Memory B cell (primary cell): ENCODE results near the gene BMP7.

ENCODE experiments used
- ATAC-seq: fragments of 150-1000 bp; cut with Tn5 transposase; 2 replicates; pipeline ENCODE4 v1.10.0; 2021; ENCODE audit warnings: low read depth, mild to moderate bottlenecking, moderate library complexity
- DNase-seq, 2 donors: peaks; one replicate each; pipeline ENCODE4 v3.0.0; 2022; ENCODE audit warnings: low spot score in 2 of 2
- H3K27ac Mint-ChIP-seq: one replicate; pipeline ENCODE4 v1.8.0; 2022; ENCODE audit warnings: mild to moderate bottlenecking, moderate library complexity, mixed read lengths
- H3K27me3 Mint-ChIP-seq: one replicate; pipeline ENCODE4 v1.8.0; 2022; ENCODE audit warnings: mixed read lengths
- H3K36me3 Mint-ChIP-seq: one replicate; pipeline ENCODE4 v1.8.0; 2022; ENCODE audit warnings: mild to moderate bottlenecking, mixed read lengths
- H3K4me1 Mint-ChIP-seq: one replicate; pipeline ENCODE4 v1.8.0; 2022; ENCODE audit warnings: mixed read lengths
- H3K4me3 Mint-ChIP-seq: one replicate; pipeline ENCODE4 v1.8.0; 2022; ENCODE audit warnings: mild to moderate bottlenecking, moderate library complexity, mixed read lengths
- H3K9me3 Mint-ChIP-seq: one replicate; pipeline ENCODE4 v1.8.0; 2022; ENCODE audit warnings: mixed read lengths

Gene BMP7

GRCh38 chr20:57147185-57147584 is 119.3 kb downstream of the BMP7 start:
- no peak overlapping the region for H3K27ac Mint-ChIP-seq
- DNase-seq = no peak
- H3K27me3 Mint-ChIP-seq = peaks cover 8% of the 10 kb centered on the region
- H3K4me3 Mint-ChIP-seq = no peak overlapping the region
- no peaks in the 10 kb centered on the region for H3K4me1 Mint-ChIP-seq
- H3K36me3 Mint-ChIP-seq = no peaks in the 10 kb centered on the region
- ATAC-seq = no peak
- H3K9me3 Mint-ChIP-seq = peaks cover 11% of the 10 kb centered on the region

DNA sequence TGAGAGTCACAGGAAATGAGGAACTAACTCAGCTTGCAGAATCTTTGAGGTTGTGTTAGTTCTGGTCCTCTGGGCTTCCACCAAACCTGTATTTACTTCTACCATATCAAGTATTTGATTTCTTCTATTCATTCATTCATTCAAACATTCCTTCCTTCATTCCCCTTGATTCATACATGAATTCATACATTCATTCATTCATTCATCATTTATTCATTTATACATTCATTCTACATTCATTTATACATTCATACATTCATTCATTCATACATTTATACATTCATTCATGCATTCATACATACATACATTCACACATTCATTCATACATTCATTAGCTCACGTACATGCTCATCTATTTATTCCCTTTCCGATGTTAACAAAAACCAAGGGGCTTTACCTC is 120.3 kb downstream of the BMP7 start:
- Mint-ChIP-seq H3K27me3 (peaks cover 8% of the 10 kb centered on the region), H3K4me3 (no peak overlapping the region), H3K4me1 (no peaks in the 10 kb centered on the region), H3K27ac (no peak overlapping the region), H3K9me3 (peaks cover 8% of the 10 kb centered on the region), H3K36me3 (no peaks in the 10 kb centered on the region)
- DNase-seq (no peak), ATAC-seq (no peak)

DNA sequence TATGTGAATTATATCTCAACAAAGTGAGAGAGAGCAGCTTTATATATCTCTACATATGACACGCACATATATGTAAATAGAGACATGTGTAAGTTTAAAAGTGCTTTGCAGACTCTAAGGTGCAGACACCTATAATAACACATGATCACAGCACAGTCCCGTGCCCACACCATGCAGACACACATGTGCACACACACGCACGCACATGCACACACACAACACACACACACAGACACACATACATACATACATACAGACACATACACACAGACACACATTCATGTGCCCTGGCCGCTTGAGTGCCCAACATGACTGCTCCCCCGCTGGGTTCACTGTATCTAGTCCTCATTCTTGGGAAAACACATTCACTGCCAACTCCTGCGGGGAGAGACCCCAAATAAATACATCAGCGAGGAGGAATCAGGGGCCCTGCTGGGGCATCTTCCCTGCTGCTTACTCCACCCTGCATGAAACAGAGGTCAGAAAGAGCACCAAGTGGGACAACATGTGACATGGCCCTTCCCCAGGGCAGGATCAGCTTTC is 121.3 kb downstream of the BMP7 start:
- no peaks in the 10 kb centered on the region for H3K36me3 Mint-ChIP-seq
- ATAC-seq (no peak), DNase-seq (no peak)
- no peak overlapping the region for H3K27ac Mint-ChIP-seq
- H3K4me1 Mint-ChIP-seq = no peaks in the 10 kb centered on the region
- no peak overlapping the region for H3K4me3 Mint-ChIP-seq
- H3K9me3 Mint-ChIP-seq = peaks cover 8% of the 10 kb centered on the region
- peaks cover 8% of the 10 kb centered on the region for H3K27me3 Mint-ChIP-seq

- no peaks in the 10 kb centered on the region for H3K4me1 Mint-ChIP-seq
- H3K27me3 Mint-ChIP-seq = peaks cover 6% of the 10 kb centered on the region
- ATAC-seq (no peak), DNase-seq (no peak)
- H3K9me3 Mint-ChIP-seq = peaks cover 6% of the 10 kb centered on the region
- no peak overlapping the region for H3K27ac Mint-ChIP-seq
- H3K36me3 Mint-ChIP-seq = no peaks in the 10 kb centered on the region
- no peak overlapping the region for H3K4me3 Mint-ChIP-seq
Measured at GRCh38 chr20:57143173-57143572, 123.3 kb downstream of the BMP7 start.

GRCh38 chr20:57142667-57143066 is 123.8 kb downstream of the BMP7 start:
- H3K4me1 Mint-ChIP-seq = no peaks in the 10 kb centered on the region
- peaks cover 6% of the 10 kb centered on the region for H3K27me3 Mint-ChIP-seq
- no peaks in the 10 kb centered on the region for H3K36me3 Mint-ChIP-seq
- DNase-seq (no peak), ATAC-seq (no peak)
- H3K27ac Mint-ChIP-seq = no peak overlapping the region
- H3K9me3 Mint-ChIP-seq = peaks cover 6% of the 10 kb centered on the region
- no peak overlapping the region for H3K4me3 Mint-ChIP-seq

DNA sequence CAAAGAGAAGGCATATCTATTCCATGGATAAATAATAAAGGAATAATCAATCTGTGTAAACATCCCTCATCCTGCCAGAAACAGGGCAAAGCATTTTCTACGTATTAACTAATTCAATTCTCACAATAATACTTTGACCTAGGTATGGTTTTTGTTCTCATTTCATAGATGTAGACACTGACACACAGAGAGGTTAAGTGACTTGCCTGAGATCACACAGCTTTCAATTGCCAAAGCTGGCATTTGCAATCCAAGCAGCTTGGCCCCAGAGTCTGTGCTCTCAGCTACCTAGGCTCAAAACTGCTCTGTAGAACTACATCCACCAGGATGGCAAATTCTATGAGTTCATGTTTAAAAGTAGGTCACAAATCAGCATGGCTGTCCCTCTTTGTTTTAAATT is 124.9 kb downstream of the BMP7 start:
- Mint-ChIP-seq H3K27ac (no peak overlapping the region), H3K4me1 (no peaks in the 10 kb centered on the region), H3K27me3 (peaks cover 5% of the 10 kb centered on the region), H3K4me3 (no peak overlapping the region), H3K9me3 (peaks cover 3% of the 10 kb centered on the region), H3K36me3 (no peaks in the 10 kb centered on the region)
- no peak for DNase-seq
- ATAC-seq = no peak

GRCh38 chr20:57140416-57140965 is 126.0 kb downstream of the BMP7 start:
- no peak overlapping the region for H3K4me3 Mint-ChIP-seq
- ATAC-seq (no peak), DNase-seq (no peak)
- H3K4me1 Mint-ChIP-seq = no peaks in the 10 kb centered on the region
- H3K27ac Mint-ChIP-seq = no peak overlapping the region
- no peaks in the 10 kb centered on the region for H3K36me3 Mint-ChIP-seq
- H3K27me3 Mint-ChIP-seq = peaks cover 5% of the 10 kb centered on the region
- no peaks in the 10 kb centered on the region for H3K9me3 Mint-ChIP-seq

DNA sequence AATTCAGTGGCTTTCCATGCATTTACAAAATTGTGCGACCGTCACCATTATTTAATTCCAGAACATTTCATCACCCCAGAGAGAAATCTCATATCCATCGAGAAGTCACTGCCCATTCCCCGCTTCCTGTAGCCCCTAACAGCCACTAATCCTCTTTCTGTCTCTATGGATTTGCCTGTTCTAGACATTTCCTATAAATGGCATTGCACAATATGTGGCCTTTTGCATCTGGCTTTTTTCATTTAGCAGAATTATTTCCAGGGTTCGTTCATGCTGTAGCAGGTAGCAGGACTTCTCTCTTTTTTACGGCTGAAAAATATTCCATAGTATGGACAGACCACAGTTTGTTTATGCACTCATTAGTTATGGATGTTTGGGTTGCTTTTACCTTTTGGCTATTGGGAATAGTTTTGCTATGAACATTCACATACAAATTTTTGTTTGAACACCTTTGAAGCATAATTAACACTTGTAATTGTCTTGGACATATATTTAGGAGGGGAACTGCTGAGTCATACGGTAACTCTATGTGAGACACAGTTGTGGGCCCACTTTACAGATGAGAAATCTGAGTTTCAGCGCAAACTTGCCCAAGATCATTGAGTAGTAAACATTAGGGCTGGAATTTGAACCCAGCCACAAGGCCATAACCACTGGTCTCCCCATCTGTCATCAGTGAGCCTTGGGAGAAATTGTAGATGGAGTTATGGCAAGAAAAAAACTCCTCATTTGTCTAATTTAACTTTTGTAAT is 126.9 kb downstream of the BMP7 start:
- Mint-ChIP-seq H3K4me3 (no peak overlapping the region), H3K27ac (no peak overlapping the region), H3K4me1 (no peaks in the 10 kb centered on the region), H3K9me3 (no peaks in the 10 kb centered on the region), H3K27me3 (peaks cover 2% of the 10 kb centered on the region), H3K36me3 (no peaks in the 10 kb centered on the region)
- no peak for ATAC-seq
- DNase-seq = no peak

DNA sequence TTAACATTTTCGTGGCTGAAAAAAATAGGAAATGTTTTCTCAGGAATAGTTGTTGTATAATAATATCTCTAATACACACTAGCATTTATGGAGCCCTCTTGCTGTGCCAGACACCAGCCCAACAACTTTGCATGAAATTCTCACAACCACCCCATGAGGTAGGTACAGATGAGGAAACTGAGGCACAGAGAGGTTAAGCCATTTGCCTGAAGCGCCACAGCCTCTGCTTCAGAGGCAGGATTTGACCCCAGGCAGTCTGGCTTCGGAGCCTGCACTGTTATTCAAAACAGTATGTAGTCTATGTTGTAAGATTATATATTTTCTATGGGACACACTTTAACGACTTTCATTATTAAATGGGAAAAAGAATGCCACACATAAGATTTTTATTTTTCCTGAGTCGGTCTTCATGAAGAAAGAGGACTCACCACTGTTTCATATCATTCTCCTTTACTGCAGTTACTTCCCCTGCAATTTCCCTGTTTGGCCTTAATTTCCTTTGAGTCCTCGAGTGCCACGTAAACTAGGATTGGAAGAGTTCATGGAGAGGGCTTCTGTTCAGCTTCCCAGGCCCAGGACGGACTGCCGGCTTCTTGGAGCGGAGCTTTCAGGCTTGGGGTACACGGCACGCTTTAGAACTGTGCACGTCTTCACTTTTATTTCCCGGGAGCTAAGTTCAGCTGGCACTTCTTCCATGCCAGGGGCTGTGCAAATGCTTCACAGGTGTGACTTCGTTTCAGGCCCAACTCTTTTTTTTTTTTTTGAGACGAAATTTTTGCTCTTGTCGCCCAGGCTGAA is 128.0 kb downstream of the BMP7 start:
- Mint-ChIP-seq H3K9me3 (no peaks in the 10 kb centered on the region), H3K27ac (no peak overlapping the region), H3K4me1 (no peaks in the 10 kb centered on the region), H3K4me3 (no peak overlapping the region), H3K36me3 (no peaks in the 10 kb centered on the region), H3K27me3 (peaks cover 2% of the 10 kb centered on the region)
- no peak for ATAC-seq
- no peak for DNase-seq

GRCh38 chr20:57137676-57138075 is 128.8 kb downstream of the BMP7 start:
- H3K9me3 Mint-ChIP-seq = no peaks in the 10 kb centered on the region
- no peaks in the 10 kb centered on the region for H3K36me3 Mint-ChIP-seq
- no peaks in the 10 kb centered on the region for H3K4me1 Mint-ChIP-seq
- H3K27me3 Mint-ChIP-seq = no peaks in the 10 kb centered on the region
- ATAC-seq (no peak), DNase-seq (no peak)
- no peak overlapping the region for H3K4me3 Mint-ChIP-seq
- H3K27ac Mint-ChIP-seq = no peak overlapping the region

- ATAC-seq (no peak), DNase-seq (no peak)
- Mint-ChIP-seq H3K36me3 (no peaks in the 10 kb centered on the region), H3K4me3 (no peak overlapping the region), H3K4me1 (no peaks in the 10 kb centered on the region), H3K27ac (no peak overlapping the region), H3K27me3 (no peaks in the 10 kb centered on the region), H3K9me3 (no peaks in the 10 kb centered on the region)
Measured at GRCh38 chr20:57136734-57137133, 129.7 kb downstream of the BMP7 start.

DNA sequence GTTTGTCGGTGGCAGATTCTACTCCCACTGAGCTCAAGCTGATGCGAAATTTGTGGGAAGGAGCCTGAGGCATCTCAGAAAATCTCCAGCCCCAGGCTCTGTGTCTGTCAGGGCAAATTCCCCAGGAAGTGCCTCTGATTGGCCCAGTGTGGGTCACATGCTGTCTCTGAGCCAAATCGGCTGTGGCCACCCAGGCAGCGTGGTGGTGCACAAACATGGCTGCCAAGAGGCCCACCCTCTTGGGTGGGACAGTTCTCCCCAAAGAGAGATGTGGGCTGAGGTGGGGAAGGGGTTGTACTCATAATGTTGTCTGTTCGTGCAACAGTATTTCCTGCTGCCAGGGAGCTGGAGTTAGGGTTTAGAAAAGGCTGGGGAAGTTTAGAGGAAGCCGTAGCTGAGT is 130.6 kb downstream of the BMP7 start:
- ATAC-seq (no peak), DNase-seq (no peak)
- Mint-ChIP-seq H3K4me1 (no peaks in the 10 kb centered on the region), H3K9me3 (no peaks in the 10 kb centered on the region), H3K36me3 (no peaks in the 10 kb centered on the region), H3K27me3 (no peaks in the 10 kb centered on the region), H3K4me3 (no peak overlapping the region), H3K27ac (no peak overlapping the region)

DNA sequence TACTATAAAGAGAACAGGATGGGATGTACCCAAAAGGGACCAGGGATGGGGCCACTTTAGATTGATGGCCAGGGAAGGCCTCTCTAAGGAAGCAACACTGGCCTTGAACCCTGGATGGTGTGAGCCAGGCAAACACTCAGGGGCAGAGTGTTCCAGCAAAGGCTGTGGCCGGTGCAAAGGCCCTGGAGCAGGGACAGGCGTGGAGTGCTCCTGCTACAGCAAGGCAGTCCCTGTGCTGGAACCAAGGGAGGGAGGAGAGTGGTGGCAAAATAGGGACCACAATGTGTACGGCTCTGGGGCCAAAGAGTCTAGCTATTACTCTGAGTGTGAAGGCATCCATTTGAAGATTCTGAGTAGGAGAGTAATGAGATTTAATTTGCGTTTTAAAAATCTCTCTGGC is 131.6 kb downstream of the BMP7 start:
- no peak for DNase-seq

GRCh38 chr20:57133926-57134650 is 132.4 kb downstream of the BMP7 start:
- H3K4me1 Mint-ChIP-seq = no peaks in the 10 kb centered on the region
- no peaks in the 10 kb centered on the region for H3K27me3 Mint-ChIP-seq
- DNase-seq (no peak), ATAC-seq (no peak)
- H3K4me3 Mint-ChIP-seq = no peak overlapping the region
- no peak overlapping the region for H3K27ac Mint-ChIP-seq
- no peaks in the 10 kb centered on the region for H3K9me3 Mint-ChIP-seq
- H3K36me3 Mint-ChIP-seq = no peaks in the 10 kb centered on the region

More for the DNA sequence above, 131.6 kb downstream of the BMP7 start:
- H3K4me1 Mint-ChIP-seq = no peaks in the 10 kb centered on the region
- no peak for ATAC-seq
- no peaks in the 10 kb centered on the region for H3K9me3 Mint-ChIP-seq
- no peaks in the 10 kb centered on the region for H3K27me3 Mint-ChIP-seq
- no peaks in the 10 kb centered on the region for H3K36me3 Mint-ChIP-seq
- H3K27ac Mint-ChIP-seq = no peak overlapping the region
- H3K4me3 Mint-ChIP-seq = no peak overlapping the region
